WERI-Rb-1 (cell line): Measurements from ENCODE around the gene CLSTN1.

Source experiments
- DNase-seq: peaks from one replicate; pipeline ENCODE4 v3.0.0-alpha.2; 2020
- H3K27ac ChIP-seq: fragments of 250-450 bp; sonication (Bioruptor Pico); 2 replicates; pipeline ENCODE4 v1.5.1; 2020; ENCODE audit warnings: mild to moderate bottlenecking, moderate library complexity
- H3K27me3 ChIP-seq: fragments of 250-450 bp; sonication (Bioruptor Pico); 2 replicates; pipeline ENCODE4 v1.5.1; 2021; ENCODE audit warnings: mild to moderate bottlenecking, low read depth, moderate library complexity; ENCODE audit not compliant: insufficient read depth, severe bottlenecking
- H3K36me3 ChIP-seq: fragments of 250-450 bp; sonication (Bioruptor Pico); 2 replicates; pipeline ENCODE4 v1.5.1; 2020; ENCODE audit warnings: mild to moderate bottlenecking, moderate library complexity
- H3K4me3 ChIP-seq: 2 replicates; pipeline ENCODE4 v1.5.1; 2011; ENCODE audit warnings: low read depth, mild to moderate bottlenecking, control low read depth, low read length
- H3K9me3 ChIP-seq: fragments of 250-450 bp; sonication (Bioruptor Pico); 2 replicates; pipeline ENCODE4 v1.5.1; 2021; ENCODE audit warnings: mild to moderate bottlenecking, moderate library complexity; ENCODE audit not compliant: severe bottlenecking
- TF ChIP-seq, protein P1 (sequence below): IDR thresholded peaks from 2 replicates; pipeline ENCODE4 v1.5.1; 2011; ENCODE audit warnings: low read depth, mild to moderate bottlenecking, control low read depth, inconsistent platforms, low read length

The CLSTN1 gene

DNA sequence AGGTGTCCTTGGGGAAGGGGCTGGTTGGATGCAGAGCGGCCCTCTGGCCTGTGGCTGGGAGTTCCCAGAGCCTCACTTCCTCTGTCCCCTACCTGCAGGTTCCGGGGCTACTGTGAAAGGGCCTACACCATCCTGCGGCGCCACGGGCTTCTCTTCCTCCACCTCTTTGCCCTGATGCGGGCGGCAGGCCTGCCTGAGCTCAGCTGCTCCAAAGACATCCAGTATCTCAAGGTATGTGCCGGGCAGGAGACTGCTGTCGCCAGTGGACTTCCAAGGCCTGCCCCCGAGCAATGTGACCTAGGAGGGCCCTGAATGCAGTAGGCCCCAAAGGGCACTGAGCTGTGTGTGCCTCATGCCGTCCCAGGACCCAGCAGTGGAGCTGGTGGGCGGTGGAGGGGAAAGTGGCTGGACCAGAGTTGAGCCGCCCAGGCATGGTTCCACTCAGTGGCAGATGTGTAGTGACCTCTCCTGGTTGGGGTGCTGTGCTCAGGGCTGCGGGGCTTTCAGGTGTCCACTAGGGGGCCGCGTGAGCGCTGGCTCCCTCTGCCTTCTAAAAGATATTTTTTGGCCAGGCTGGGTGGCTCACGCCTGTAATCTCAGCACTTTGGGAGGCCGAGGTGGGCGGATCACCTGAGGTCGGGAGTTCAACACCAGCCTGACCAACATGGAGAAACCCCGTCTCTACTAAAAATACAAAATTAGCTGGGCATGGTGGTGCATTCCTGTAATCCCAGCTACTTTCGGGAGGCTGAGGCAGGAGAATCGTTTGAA, 98.9 kb downstream of the CLSTN1 start:
- no peaks in the 10 kb centered on the region for H3K9me3 ChIP-seq
- no peak overlapping the region for H3K27ac ChIP-seq
- H3K36me3 ChIP-seq: peaks cover 41% of the 10 kb centered on the region
- TF ChIP-seq, protein P1, sequence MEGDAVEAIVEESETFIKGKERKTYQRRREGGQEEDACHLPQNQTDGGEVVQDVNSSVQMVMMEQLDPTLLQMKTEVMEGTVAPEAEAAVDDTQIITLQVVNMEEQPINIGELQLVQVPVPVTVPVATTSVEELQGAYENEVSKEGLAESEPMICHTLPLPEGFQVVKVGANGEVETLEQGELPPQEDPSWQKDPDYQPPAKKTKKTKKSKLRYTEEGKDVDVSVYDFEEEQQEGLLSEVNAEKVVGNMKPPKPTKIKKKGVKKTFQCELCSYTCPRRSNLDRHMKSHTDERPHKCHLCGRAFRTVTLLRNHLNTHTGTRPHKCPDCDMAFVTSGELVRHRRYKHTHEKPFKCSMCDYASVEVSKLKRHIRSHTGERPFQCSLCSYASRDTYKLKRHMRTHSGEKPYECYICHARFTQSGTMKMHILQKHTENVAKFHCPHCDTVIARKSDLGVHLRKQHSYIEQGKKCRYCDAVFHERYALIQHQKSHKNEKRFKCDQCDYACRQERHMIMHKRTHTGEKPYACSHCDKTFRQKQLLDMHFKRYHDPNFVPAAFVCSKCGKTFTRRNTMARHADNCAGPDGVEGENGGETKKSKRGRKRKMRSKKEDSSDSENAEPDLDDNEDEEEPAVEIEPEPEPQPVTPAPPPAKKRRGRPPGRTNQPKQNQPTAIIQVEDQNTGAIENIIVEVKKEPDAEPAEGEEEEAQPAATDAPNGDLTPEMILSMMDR: peak; percentile 96
- no peak overlapping the region for H3K4me3 ChIP-seq
- peak; percentile 75 for DNase-seq
- H3K27me3 ChIP-seq: no peaks in the 10 kb centered on the region

DNA sequence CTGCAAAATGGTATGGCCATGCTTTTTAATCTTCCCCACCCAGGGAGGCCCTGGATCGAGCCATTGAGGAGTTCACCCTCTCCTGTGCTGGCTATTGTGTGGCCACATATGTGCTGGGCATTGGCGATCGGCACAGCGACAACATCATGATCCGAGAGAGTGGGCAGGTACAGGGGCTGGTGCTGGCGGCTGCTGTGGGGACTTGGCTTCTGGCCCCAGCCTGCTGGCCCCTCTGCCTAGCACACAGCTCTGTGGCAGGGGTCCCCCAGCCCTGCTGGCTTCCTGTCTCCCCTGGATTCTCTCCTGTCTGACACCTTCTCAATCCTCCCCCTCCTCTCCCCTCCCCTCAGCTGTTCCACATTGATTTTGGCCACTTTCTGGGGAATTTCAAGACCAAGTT, 99.8 kb downstream of the CLSTN1 start:
- Histone ChIP-seq H3K27me3 (no peaks in the 10 kb centered on the region), H3K27ac (no peak overlapping the region), H3K4me3 (no peak overlapping the region), H3K36me3 (peaks cover 33% of the 10 kb centered on the region), H3K9me3 (no peaks in the 10 kb centered on the region)
- TF ChIP-seq, protein P1: no peak
- no peak for DNase-seq

- no peak for DNase-seq
- no peak overlapping the region for H3K27ac ChIP-seq
- peaks cover 27% of the 10 kb centered on the region for H3K36me3 ChIP-seq
- H3K4me3 ChIP-seq: no peak overlapping the region
- no peaks in the 10 kb centered on the region for H3K9me3 ChIP-seq
- no peaks in the 10 kb centered on the region for H3K27me3 ChIP-seq
- TF ChIP-seq, protein P1: no peak
Observed at GRCh38 chr1:9723068-9723805, 100.5 kb downstream of the CLSTN1 start.

DNA sequence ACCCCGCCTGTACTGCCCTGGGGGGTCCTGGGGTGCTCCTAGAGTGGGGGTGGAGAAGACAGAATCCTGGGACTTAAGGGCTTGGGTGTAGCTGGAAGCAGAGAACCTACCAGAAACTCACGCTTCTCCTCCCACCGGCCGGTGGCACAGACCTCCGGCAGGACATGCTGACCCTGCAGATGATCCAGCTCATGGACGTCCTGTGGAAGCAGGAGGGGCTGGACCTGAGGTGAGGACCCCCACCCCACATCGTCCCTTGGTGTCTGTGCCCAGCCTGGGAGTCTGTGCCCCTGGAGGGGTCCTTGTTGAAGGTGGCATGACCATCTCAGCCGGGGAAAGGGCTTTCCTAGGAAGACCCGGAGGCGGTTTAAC, 101.4 kb downstream of the CLSTN1 start:
- TF ChIP-seq, protein P1: no peak
- H3K36me3 ChIP-seq: peaks cover 18% of the 10 kb centered on the region

DNA sequence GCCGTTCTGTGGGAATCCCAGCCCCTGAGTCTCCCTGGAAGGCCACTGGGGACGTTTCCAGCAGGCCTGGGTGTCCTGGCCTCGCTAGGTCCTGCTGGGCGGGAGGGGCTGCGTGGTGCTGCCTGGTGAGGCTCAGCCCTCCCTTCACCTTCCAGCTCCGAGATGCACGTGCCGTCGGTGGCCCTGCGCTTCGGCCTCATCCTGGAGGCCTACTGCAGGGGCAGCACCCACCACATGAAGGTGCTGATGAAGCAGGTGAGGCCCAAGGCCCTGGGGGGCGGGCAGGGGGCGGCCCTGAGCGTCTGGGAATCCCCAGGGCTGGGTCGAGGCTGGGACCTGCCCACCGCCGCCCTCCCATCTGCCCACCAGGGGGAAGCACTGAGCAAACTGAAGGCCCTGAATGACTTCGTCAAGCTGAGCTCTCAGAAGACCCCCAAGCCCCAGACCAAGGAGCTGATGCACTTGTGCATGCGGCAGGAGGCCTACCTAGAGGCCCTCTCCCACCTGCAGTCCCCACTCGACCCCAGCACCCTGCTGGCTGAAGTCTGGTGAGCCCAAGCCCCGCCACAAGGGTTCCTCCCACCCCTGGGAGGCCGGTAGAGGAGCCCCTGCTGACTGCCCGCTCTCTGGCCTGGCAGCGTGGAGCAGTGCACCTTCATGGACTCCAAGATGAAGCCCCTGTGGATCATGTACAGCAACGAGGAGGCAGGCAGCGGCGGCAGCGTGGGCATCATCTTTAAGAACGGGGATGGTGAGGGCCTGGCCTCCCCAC, 102.0 kb downstream of the CLSTN1 start:
- DNase-seq: peak; percentile 78
- peaks cover 14% of the 10 kb centered on the region; the same call in 1 of the 2 replicates for H3K36me3 ChIP-seq
- H3K27me3 ChIP-seq: no peaks in the 10 kb centered on the region
- H3K4me3 ChIP-seq: no peak overlapping the region
- H3K27ac ChIP-seq: no peak overlapping the region
- TF ChIP-seq, protein P1: peak; percentile 89
- no peaks in the 10 kb centered on the region for H3K9me3 ChIP-seq

More for the DNA sequence above, 101.4 kb downstream of the CLSTN1 start:
- no peak overlapping the region for H3K4me3 ChIP-seq
- no peaks in the 10 kb centered on the region for H3K9me3 ChIP-seq
- no peak overlapping the region for H3K27ac ChIP-seq
- no peak for DNase-seq
- no peaks in the 10 kb centered on the region for H3K27me3 ChIP-seq
